IPS-11a (cell line): Measurements from ENCODE around the gene SLC9A9.
"Not testable (repeated sequence)": the region's sequence is repeated elsewhere in the genome, so short reads cannot be mapped to it uniquely, and the experiment has no call there.

Source experiments
- H3K4me3 ChIP-seq: one replicate; pipeline ENCODE4 v1.5.1; 2013; ENCODE audit warnings: low read depth, low read length, control low read depth

The SLC9A9 gene

DNA sequence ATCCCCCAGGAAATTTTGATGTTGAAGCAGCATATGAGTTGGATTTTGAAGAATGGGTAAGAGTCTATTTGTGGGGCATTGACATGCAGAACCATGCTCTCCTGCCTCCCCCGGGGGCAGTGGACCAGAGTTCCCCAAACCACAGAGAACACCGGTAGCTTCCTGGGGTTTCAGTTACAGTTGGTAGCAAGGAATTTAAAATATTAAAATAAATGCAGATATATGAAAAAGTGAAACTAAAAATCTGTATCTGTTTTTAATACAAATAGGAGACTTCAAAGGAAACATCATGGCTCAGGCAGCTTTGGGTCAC lies 37.4 kb downstream of the SLC9A9 start:
- no peak overlapping the region for H3K4me3 ChIP-seq

DNA sequence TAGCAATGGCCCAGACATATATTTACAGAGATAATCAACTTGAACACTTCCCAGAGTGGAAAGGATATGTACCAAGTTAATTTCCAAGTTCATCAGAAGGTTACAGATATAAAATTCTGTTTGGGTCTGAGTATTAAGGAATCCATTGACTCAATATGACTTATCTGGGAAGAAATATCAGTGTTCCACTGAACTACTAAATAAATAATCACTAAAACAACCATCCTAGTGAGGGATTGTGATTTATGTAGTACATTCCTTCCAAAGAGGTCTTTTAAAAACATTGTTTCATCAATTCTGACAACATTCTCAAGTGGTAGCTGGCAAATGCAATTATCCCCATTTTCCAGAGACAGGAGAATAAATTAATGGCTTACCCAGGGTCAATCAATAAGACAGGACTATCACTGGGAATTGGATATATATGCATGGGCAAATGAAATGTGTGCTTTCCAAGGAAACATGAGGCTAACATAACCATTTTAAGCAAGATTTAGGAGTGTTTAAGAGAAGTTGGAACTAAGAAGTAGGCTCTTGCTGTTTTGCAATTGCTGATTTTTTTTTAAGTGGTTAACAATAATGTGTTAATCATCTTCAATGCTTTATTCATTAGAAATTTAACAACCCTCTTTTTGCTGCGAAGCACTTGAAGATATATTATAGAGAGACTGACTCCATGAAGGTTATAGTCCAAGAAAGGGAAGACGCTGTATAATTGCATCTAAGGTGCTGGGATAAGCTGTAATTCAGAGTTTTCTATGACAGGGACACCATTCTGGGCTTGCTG lies 37.9 kb downstream of the SLC9A9 start:
- no peak overlapping the region for H3K4me3 ChIP-seq

DNA sequence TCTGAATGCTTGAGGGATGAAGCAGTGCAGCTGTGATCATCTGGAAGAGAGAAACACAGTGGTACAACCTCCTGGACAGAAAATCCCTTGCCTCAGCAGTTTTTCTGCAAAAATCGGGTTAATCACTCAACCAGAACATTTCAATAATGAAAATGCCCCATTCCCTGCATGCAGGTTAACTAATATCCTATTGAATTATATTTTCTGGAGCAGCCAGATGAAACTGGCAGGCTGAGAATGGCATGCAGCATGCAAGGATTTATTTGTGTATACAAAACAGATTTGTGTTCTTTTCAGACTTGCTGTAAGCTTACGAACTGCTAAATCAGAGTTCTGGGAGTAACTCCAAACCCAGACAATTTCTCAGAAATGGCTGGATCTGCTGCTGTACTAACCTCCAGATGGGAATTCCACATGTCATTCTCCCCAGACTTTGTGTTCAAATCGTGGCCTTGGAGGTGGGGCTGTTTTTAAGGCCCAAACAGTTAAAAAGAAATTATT lies 39.1 kb downstream of the SLC9A9 start:
- no peak overlapping the region for H3K4me3 ChIP-seq

DNA sequence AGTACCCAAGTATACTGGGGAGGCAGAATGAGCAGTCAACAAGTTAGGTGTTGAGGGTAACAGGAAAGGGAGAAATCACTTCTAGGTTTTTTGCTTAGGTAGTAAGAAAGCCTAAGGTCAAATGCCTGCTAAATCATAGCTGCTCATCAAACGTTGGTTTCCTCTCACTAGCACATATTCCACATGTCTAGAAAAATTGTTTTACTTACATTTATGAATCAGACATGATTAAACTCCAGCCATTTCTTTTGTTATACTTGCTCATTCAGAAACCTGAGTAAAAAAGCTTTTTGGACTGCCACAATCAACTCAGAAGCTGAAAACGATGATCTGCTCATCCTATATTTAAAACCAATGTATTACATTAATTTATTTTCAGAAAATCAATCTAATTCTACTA lies 40.2 kb downstream of the SLC9A9 start:
- no peak overlapping the region for H3K4me3 ChIP-seq

DNA sequence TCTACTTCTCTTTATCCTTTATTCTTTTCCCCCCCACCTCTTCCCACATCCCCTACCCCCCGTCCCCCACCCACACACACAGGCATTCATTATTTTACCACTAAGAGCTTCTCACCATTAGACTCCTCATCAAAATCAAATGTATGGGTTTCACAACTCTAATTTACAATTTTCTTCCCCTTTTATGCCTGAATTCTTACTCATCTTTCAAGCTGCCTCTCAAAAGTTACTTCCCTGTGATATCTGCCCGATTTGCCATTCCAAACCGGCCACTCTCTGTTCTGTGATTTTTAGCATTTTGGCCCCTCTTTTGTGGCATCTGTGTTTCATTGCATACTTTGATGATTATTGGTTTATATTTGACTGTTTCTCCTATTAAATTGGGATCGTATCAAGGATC lies 42.2 kb downstream of the SLC9A9 start:
- no peak overlapping the region for H3K4me3 ChIP-seq

DNA sequence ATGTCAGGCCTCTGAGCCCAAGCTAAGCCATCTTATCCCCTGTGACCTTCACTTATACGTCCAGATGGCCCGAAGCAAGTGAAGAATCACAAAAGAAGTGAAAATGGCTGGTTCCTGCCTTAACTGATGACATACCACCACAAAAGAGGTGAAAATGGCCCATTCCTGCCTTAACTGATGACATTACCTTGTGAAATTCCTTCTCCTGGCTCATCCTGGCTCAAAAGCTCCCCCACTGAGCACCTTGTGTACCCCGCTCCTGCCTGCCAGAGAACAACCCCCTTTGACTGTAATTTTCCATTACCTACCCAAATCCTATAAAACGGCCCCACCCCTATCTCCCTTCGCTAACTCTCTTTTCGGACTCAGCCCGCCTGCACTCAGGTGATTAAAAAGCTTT lies 42.8 kb downstream of the SLC9A9 start:
- not testable (repeated sequence) for H3K4me3 ChIP-seq

DNA sequence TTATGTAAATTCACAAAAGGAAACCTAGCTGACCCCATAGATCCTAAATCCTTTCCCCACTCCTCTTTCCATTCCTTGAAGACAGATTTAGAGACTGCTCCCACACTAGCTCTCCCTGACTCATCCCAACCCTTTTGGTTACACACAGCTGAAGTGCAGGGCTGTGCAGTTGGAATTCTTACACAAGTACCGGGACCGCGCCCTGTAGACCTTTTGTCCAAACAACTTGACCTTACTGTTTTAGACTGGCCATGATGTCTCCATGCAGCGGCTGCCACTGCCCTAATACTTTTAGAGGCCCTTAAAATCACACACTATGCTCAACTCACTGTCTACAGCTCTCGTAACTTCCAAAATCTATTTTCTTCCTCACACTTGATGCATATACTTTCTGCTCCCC lies 47.2 kb downstream of the SLC9A9 start:
- H3K4me3 ChIP-seq: not testable (repeated sequence)

DNA sequence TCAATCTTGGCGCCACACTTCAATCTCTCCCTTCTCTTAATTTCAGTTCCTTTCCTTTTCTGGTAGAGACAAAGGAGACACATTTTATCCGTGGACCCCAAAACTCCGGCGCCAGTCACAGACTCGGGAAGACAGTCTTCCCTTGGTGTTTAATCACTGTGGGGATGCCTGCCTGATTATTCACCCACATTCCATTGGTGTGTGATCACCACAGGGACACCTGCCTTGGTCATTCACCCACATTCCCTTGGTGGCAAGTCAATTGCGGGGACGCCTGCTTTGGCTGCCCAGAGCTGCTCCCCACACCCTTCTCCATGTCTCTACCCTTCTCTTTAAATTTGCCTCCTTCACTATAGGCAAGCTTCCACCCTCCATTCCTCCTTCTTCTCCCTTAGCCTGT lies 50.1 kb downstream of the SLC9A9 start:
- not testable (repeated sequence) for H3K4me3 ChIP-seq

DNA sequence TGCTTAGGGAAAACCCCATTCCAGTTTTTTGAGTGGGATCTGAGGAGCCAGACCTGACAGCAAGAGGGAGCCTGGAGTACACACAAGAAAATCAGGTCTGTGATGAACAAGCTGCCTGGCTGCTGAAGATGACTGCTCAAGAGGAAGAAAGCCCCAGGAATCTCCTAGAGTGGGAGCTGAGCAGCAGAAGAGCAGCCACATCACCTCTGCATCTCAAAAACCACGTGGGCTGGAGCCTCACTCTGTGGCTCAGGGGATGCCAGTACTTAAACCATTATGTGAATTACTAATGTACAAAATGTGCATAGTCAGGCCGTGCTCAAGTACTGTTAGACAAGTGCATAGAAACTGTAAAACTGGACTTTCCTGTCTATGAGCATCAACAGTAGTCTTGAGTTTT lies 52.4 kb downstream of the SLC9A9 start:
- no peak overlapping the region for H3K4me3 ChIP-seq

DNA sequence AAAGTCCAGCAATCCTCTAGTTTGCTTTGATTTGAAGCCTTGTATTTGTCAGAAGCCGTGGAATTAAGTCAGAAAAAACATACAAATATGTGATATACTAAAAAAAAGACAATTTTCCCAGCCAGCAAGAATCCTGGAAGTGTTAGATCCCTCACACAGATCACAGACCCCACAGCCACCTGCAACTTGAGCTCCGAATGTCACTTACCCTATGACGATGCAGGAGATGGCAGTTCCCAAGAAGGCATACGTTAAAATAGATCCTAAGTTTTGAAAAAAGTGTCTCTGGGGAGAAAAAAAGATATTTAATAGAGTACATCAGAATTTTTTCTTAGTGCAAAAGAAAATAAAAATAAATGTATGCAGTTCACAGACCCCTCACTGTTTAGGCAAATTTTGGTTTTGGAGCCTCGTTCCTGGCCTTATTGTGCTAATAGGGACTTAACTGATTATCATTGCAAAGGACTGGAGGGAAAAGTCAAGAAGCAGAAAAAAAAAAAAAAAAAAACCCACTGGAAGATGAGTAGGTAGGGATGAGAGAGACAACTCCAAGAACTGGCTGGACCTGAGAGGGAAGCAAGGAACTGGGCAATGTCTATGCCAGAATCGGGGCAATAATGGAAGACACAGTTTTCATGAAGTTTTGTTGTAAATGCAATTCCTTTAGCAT lies 53.3 kb downstream of the SLC9A9 start:
- H3K4me3 ChIP-seq: no peak overlapping the region

DNA sequence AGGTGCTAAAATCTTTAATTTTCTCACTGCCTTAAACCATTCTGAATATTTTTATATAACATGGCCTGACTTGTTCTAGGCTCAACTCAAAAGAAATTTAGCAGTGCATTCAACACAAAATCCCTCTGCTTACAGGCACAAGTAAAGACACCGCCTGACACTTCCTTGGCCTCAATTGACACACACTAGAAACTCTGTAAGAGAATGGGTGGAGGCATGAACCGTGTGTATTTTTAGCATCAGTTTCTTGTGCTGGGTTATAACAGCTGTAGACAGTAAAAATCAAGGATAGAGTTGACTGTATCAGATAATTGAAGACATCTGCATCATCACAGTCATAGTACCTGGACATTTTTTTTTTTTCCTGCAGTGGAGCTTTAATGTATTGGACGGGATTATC lies 54.3 kb downstream of the SLC9A9 start:
- no peak overlapping the region for H3K4me3 ChIP-seq

DNA sequence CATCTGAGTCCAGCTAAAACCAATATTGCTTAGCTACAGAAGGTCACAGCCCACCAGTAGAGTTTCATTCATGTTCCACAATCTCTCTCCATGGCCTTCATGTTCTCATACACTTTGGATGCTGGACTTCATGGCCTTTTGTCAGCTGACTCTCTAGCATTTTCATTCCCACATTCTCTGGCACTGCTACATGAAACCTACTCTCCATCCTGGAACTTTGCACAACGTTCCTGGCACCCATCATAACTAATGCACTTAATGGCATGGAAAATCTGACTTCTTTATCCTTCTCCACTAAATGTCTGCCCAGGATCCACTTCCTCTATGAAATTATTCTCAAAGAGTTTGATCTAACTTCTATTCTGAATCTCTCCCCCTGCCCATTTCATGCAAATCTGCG lies 56.9 kb downstream of the SLC9A9 start:
- no peak overlapping the region for H3K4me3 ChIP-seq

DNA sequence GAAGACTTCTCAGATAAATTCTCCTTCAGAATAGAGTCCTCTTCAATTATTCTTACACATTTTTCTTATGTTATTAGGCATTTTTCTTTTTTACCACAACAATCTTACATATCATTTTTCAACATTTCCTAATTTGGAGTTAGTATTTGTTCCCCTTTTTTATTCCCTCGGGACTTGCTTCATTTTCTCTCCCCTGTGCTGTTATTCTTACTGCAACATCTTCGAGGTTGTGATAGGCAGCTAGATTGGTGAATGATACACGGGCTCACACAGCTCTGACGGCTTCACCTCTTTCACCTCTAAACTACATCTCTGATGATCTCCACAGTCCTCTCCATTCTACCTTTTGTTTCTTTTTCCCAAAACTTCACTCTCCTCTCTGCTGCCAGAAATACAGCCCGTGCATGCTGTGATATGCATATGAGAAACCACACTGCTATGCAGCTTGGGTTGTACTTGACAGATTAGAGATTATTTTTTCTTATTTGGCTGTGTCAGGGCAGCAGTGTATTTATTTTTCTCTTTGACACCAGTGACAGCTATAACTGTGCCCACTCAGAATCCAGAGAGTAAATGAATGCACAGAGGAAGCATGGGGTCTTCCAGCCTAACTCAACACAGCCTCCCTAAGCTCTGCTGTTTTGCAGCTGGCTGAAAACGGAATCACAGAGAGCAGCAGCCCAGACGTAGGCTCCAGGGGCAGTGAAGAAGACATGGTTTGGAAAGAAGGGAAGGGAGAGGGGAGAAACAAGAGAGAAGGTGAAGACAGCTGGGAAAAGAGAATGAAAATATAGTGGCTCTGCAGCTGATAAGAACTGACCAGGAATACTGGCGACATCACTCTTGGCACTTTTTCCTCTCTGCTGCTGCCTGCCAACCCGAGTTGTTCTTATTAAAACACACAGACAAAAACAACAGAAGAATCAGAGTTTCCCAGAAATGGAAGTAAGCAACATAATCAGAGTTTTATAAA lies 61.8 kb downstream of the SLC9A9 start:
- H3K4me3 ChIP-seq: no peak overlapping the region

DNA sequence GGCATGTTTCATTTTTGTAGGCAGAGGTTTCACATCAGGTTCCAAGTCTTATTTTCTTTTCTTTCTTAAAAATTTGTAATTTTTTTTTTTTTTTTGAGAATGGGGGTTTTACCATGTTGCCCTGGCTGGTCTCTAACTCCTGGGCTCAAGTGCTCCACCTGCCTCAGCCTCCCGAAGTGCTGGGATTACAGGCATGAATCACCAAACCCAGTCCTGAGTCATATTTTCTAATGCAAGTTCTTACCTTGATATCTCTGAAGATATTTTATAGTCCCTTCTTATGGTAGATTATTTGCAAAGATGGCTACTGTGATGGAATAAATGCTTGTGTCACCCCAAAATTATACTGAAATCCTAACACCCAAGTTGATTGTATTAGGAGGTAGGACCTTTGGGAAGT lies 63.8 kb downstream of the SLC9A9 start:
- no peak overlapping the region for H3K4me3 ChIP-seq

DNA sequence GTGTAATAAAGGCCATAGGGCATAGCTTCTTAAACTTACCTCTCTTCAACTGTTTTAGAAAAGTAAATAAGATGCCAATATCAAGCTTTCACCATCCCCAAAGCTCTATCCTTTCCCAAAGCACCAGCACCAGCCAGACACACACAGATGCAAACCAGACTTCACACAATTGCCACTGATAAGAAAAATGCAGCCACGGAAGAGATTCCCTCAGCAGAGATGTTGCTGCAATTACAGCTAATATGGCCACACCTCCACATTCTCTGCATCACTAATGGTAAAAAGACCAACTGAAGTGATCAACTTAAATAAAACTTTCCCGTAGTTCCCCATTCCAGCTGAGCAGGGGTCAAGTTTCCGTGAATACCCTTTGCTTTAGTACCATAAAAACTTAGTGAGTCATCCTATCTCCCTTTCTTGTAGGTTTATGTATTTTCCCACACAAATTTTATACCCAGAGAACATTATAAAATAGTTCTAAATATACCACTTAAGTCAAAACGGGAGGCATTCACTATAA lies 64.4 kb downstream of the SLC9A9 start:
- H3K4me3 ChIP-seq: no peak overlapping the region

DNA sequence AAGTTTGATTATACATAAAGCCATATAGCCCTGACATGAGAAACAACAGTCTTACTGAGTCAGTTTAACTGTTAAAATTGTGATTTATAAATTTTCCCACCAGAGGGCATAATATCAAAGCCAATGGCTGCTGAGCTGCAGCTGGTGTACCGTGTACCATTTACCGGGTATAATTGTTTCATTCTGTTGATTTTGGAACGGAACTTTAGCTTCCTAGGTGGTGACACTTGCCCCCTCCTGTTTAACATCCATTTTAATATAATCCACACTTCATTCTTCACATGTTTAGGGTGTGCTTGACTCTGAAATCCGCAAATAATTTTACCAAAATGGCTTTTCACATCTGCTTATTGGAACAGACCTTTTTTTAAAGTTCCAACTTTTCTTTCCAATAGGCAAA lies 72.8 kb downstream of the SLC9A9 start:
- no peak overlapping the region for H3K4me3 ChIP-seq

DNA sequence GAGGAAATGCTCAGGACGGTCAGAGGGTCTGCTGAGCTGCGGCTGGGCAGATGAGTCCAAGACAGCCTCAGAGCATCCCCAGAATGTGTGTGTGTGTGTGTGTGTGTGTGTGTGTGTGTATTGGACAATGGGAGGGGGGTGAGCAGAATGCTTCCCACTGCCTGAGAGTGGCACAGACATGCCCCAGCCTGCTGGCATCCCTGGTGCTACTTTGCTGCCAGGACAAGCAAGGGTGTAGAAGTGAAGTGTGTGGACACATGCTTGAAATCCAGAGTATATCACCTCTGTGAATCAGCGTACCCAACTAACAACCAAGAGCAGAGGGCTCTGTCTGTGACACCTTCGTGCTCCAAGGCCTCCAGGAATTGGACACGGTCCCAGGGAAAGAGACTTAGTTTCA lies 76.3 kb downstream of the SLC9A9 start:
- H3K4me3 ChIP-seq: no peak overlapping the region

DNA sequence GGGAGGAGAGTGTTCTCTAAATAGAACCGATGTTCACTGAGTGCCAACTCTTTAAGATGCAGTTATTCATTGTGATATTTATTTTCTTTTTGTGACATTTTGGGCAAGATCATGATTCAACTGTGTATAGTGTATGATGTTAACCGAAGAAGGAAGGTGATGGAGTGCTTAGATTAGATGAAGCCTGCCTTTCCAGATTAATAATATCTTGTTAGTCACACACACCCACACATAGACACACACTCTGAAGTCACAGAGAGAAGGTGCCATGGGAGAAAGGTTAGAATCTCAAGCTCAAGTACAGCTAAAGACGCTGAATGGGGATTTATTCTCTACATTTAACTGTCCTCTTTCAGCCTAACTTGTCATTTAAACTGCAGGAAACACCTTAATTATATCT lies 77.0 kb downstream of the SLC9A9 start:
- H3K4me3 ChIP-seq: no peak overlapping the region

DNA sequence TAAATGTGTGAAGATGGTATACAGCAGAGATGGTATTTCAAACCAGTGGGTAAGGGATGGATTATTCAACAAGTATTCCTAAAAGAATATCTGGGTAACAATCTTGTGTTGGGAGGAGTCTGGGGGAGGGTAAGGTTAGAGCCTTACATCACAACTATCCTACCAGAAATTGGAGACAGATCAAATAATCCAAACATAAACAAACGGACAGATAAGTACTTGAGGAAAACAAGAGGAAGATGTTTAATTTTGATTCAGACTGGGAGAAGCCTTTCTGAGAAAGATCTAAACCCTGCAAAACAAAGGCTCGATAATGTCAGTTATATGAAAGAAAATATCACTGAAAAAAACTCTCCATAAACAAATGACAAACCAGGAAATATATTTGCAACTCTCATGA lies 77.9 kb downstream of the SLC9A9 start:
- H3K4me3 ChIP-seq: no peak overlapping the region

DNA sequence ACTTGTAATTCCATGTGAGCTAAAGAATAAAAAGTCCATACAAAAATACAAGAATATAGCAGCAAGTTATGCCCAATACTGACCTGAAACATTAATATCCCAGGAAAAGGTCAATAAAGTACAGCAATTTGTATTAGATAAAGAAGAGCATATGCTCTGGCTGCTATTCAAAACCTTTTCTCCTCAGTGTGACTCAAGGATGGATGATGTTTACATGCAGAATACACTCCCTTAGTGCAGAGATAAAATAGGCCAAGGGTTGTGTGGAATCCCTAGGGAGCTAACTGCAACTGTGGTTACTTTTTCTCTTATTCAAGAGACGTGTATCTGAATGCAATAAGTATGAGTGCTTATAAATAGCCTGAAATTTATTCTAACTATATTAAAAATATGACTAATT lies 78.7 kb downstream of the SLC9A9 start:
- no peak overlapping the region for H3K4me3 ChIP-seq

DNA sequence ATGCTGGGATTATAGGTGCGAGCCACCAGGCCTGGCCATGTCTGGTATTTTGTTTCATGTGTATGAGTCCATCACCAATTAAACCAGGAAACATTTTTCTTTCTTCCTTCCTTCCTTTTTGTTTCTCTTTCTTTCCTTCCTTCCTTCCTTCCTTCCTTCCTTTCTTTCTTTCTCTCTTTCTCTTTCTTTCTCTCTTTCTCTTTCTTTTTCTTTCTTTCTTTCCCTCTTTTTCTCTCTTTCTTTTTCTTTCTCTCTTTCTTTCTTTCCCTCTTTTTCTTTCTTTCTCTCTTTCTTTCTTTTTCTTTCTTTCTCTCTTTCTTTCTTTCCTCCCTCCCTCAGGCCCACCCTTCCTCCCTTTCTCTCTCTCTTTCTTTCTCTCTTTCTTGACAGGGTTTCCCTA lies 83.4 kb downstream of the SLC9A9 start:
- no peak overlapping the region for H3K4me3 ChIP-seq
